ENCODE measurements around the gene UQCRQ. TPM values are rescaled to one million over a fixed set of nuclear protein-coding genes. Genes with fewer than 3 reads are reported as not detected.

The UQCRQ gene
- total RNA-seq, 1 donor, result 52.3 TPM

- H3K9me3 ChIP-seq (ENCODE audit: low read depth, low read length), result no peaks in the 10 kb centered on the region
- H3K27me3 ChIP-seq (ENCODE audit: insufficient read depth, low read length), result no peaks in the 10 kb centered on the region
- no peak within 1 kb of the TSS for H3K4me3 ChIP-seq (ENCODE audit: low read length)
- no peaks in the 10 kb centered on the region for H3K4me1 ChIP-seq (ENCODE audit: insufficient read depth, low read length)
Measured at GRCh38 chr5:132873119-132873929, 6.9 kb downstream of the UQCRQ start, which contains the start of gene LEAP2. LEAP2 (plus strand) TSS chr5:132873668; CDS start chr5:132873695, 27 bp downstream.

GRCh38 chr5:132873930-132874271, 7.5 kb downstream of the UQCRQ start:
- no peak overlapping the region for H3K4me3 ChIP-seq (ENCODE audit: low read length)
- H3K9me3 ChIP-seq (ENCODE audit: low read depth, low read length), result no peaks in the 10 kb centered on the region
- no peaks in the 10 kb centered on the region for H3K4me1 ChIP-seq (ENCODE audit: insufficient read depth, low read length)
- no peaks in the 10 kb centered on the region for H3K27me3 ChIP-seq (ENCODE audit: insufficient read depth, low read length)

GRCh38 chr5:132876020-132876759, 9.7 kb downstream of the UQCRQ start:
- H3K4me1 ChIP-seq (ENCODE audit: insufficient read depth, low read length), result no peaks in the 10 kb centered on the region

GRCh38 chr5:132877466-132877865, 11.0 kb downstream of the UQCRQ start:
- Histone ChIP-seq H3K4me1 (ENCODE audit: insufficient read depth, low read length) (no peaks in the 10 kb centered on the region), H3K27me3 (ENCODE audit: insufficient read depth, low read length) (no peaks in the 10 kb centered on the region), H3K4me3 (ENCODE audit: low read length) (no peak overlapping the region), H3K9me3 (ENCODE audit: low read depth, low read length) (no peaks in the 10 kb centered on the region)

More at GRCh38 chr5:132876020-132876759, 9.7 kb downstream of the UQCRQ start:
- no peaks in the 10 kb centered on the region for H3K27me3 ChIP-seq (ENCODE audit: insufficient read depth, low read length)
- H3K4me3 ChIP-seq (ENCODE audit: low read length), result no peak overlapping the region
- H3K9me3 ChIP-seq (ENCODE audit: low read depth, low read length), result no peaks in the 10 kb centered on the region

- Histone ChIP-seq H3K27me3 (ENCODE audit: insufficient read depth, low read length) (no peaks in the 10 kb centered on the region), H3K4me1 (ENCODE audit: insufficient read depth, low read length) (no peaks in the 10 kb centered on the region), H3K4me3 (ENCODE audit: low read length) (no peak overlapping the region), H3K9me3 (ENCODE audit: low read depth, low read length) (no peaks in the 10 kb centered on the region)
Measured at GRCh38 chr5:132877938-132878337, 11.5 kb downstream of the UQCRQ start.

GRCh38 chr5:132883261-132883834, 16.9 kb downstream of the UQCRQ start:
- H3K4me1 ChIP-seq (ENCODE audit: insufficient read depth, low read length), result no peaks in the 10 kb centered on the region
- H3K9me3 ChIP-seq (ENCODE audit: low read depth, low read length), result no peaks in the 10 kb centered on the region
- H3K27me3 ChIP-seq (ENCODE audit: insufficient read depth, low read length), result no peaks in the 10 kb centered on the region
- no peak overlapping the region for H3K4me3 ChIP-seq (ENCODE audit: low read length)

GRCh38 chr5:132884548-132884947, 18.1 kb downstream of the UQCRQ start:
- Histone ChIP-seq H3K4me1 (ENCODE audit: insufficient read depth, low read length) (no peaks in the 10 kb centered on the region), H3K9me3 (ENCODE audit: low read depth, low read length) (no peaks in the 10 kb centered on the region), H3K27me3 (ENCODE audit: insufficient read depth, low read length) (no peaks in the 10 kb centered on the region), H3K4me3 (ENCODE audit: low read length) (no peak overlapping the region)

GRCh38 chr5:132886064-132886823, 19.8 kb downstream of the UQCRQ start:
- Histone ChIP-seq H3K4me1 (ENCODE audit: insufficient read depth, low read length) (no peaks in the 10 kb centered on the region), H3K27me3 (ENCODE audit: insufficient read depth, low read length) (no peaks in the 10 kb centered on the region), H3K9me3 (ENCODE audit: low read depth, low read length) (no peaks in the 10 kb centered on the region), H3K4me3 (ENCODE audit: low read length) (no peak overlapping the region)

- Histone ChIP-seq H3K4me1 (ENCODE audit: insufficient read depth, low read length) (no peaks in the 10 kb centered on the region), H3K9me3 (ENCODE audit: low read depth, low read length) (no peaks in the 10 kb centered on the region), H3K27me3 (ENCODE audit: insufficient read depth, low read length) (no peaks in the 10 kb centered on the region), H3K4me3 (ENCODE audit: low read length) (no peak overlapping the region)
Measured at GRCh38 chr5:132887283-132887682, 20.8 kb downstream of the UQCRQ start.

- Histone ChIP-seq H3K9me3 (ENCODE audit: low read depth, low read length) (no peaks in the 10 kb centered on the region), H3K4me1 (ENCODE audit: insufficient read depth, low read length) (no peaks in the 10 kb centered on the region), H3K27me3 (ENCODE audit: insufficient read depth, low read length) (no peaks in the 10 kb centered on the region), H3K4me3 (ENCODE audit: low read length) (no peak overlapping the region)
Measured at GRCh38 chr5:132889501-132889900, 23.1 kb downstream of the UQCRQ start.

GRCh38 chr5:132890817-132891216, 24.4 kb downstream of the UQCRQ start:
- Histone ChIP-seq H3K4me1 (ENCODE audit: insufficient read depth, low read length) (no peaks in the 10 kb centered on the region), H3K9me3 (ENCODE audit: low read depth, low read length) (no peaks in the 10 kb centered on the region), H3K4me3 (ENCODE audit: low read length) (no peak overlapping the region), H3K27me3 (ENCODE audit: insufficient read depth, low read length) (no peaks in the 10 kb centered on the region)

- H3K4me1 ChIP-seq (ENCODE audit: insufficient read depth, low read length), result no peaks in the 10 kb centered on the region
- no peak overlapping the region for H3K4me3 ChIP-seq (ENCODE audit: low read length)
- no peaks in the 10 kb centered on the region for H3K9me3 ChIP-seq (ENCODE audit: low read depth, low read length)
- no peaks in the 10 kb centered on the region for H3K27me3 ChIP-seq (ENCODE audit: insufficient read depth, low read length)
Measured at GRCh38 chr5:132895719-132896305, 29.4 kb downstream of the UQCRQ start.

GRCh38 chr5:132896685-132897084, 30.2 kb downstream of the UQCRQ start:
- H3K4me3 ChIP-seq (ENCODE audit: low read length), result no peak overlapping the region
- no peaks in the 10 kb centered on the region for H3K4me1 ChIP-seq (ENCODE audit: insufficient read depth, low read length)
- H3K9me3 ChIP-seq (ENCODE audit: low read depth, low read length), result no peaks in the 10 kb centered on the region
- no peaks in the 10 kb centered on the region for H3K27me3 ChIP-seq (ENCODE audit: insufficient read depth, low read length)

GRCh38 chr5:132898094-132898493, 31.7 kb downstream of the UQCRQ start:
- no peaks in the 10 kb centered on the region for H3K9me3 ChIP-seq (ENCODE audit: low read depth, low read length)
- no peak overlapping the region for H3K4me3 ChIP-seq (ENCODE audit: low read length)

More at GRCh38 chr5:132898094-132898493, 31.7 kb downstream of the UQCRQ start:
- Histone ChIP-seq H3K27me3 (ENCODE audit: insufficient read depth, low read length) (no peaks in the 10 kb centered on the region), H3K4me1 (ENCODE audit: insufficient read depth, low read length) (no peaks in the 10 kb centered on the region)

Data from mononuclear cell (primary cell).